Measurements from ENCODE around the gene SLAIN2. TPM values are rescaled to one million over a fixed set of nuclear protein-coding genes. Genes with fewer than 3 reads are reported as not detected.

SLAIN2 gene
- total and polyA plus RNA-seq, 12 donors: 7.5 to 181 (median 46.6) TPM

GRCh38 chr4:48297256-48297846 lies 44.0 kb upstream of the SLAIN2 start:
- intact Hi-C loops (cut with DNase I): no loop called here
- no peak overlapping the region for H3K27ac ChIP-seq
- no peaks in the 10 kb centered on the region for H3K4me1 ChIP-seq (replicated peaks in 1 of 2)
- no peaks in the 10 kb centered on the region for H3K36me3 ChIP-seq (replicated peaks in 1 of 2)
- no peak for DNase-seq
- 85 to 93% (median 91%) methylated on average over 2 of the region's 2 CpGs for WGBS, 4 donors
- H3K27me3 ChIP-seq: no peaks in the 10 kb centered on the region
- no peaks in the 10 kb centered on the region for H3K9me3 ChIP-seq (replicated peaks in 1 of 3)
- no peak for TF ChIP-seq CTCF (IDR thresholded peaks at IDR 0.05)
- no peak for TF ChIP-seq POLR2A (IDR thresholded peaks at IDR 0.05)
- no peak overlapping the region for H3K4me3 ChIP-seq

GRCh38 chr4:48299560-48299959 lies 41.8 kb upstream of the SLAIN2 start:
- intact Hi-C loops (cut with DNase I): no loop called here
- no peaks in the 10 kb centered on the region for H3K4me1 ChIP-seq (replicated peaks in 1 of 2)
- H3K36me3 ChIP-seq (replicated peaks in 1 of 2): no peaks in the 10 kb centered on the region
- WGBS, 4 donors: 81 to 87% (median 84%) methylated on average over 4 of the region's 4 CpGs
- no peaks in the 10 kb centered on the region for H3K9me3 ChIP-seq (replicated peaks in 1 of 3)
- no peak for DNase-seq
- H3K4me3 ChIP-seq: no peak overlapping the region
- no peak overlapping the region for H3K27ac ChIP-seq
- TF ChIP-seq POLR2A (IDR thresholded peaks at IDR 0.05): no peak
- TF ChIP-seq CTCF (IDR thresholded peaks at IDR 0.05): no peak
- peaks cover 6% of the 10 kb centered on the region for H3K27me3 ChIP-seq

DNA sequence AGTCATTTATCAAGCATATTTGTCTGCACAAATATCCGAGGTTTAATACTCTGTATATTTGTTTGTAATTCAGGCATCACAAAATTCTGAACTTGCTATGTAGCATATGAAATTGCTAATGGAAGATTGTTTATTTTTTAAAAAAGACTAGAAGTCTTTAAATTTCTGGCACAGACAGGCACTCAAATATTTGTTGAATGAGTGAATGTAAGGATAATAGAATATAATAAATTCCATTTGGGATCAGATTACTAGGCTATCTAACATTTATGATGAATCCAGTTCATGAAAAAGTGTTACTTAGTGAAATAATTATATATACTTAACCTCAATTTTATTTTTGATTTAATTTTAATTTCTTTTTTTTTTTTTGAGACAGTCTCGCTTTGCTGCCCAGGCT lies 41.3 kb upstream of the SLAIN2 start:
- no peak for DNase-seq
- intact Hi-C loops (cut with DNase I): no loop called here
- TF ChIP-seq POLR2A (IDR thresholded peaks at IDR 0.05) (no peak), CTCF (IDR thresholded peaks at IDR 0.05) (no peak)
- H3K27ac ChIP-seq: no peak overlapping the region
- H3K9me3 ChIP-seq (replicated peaks in 1 of 3): no peaks in the 10 kb centered on the region
- no peak overlapping the region for H3K4me3 ChIP-seq
- peaks cover 7% of the 10 kb centered on the region for H3K27me3 ChIP-seq
- no peaks in the 10 kb centered on the region for H3K36me3 ChIP-seq (replicated peaks in 1 of 2)
- H3K4me1 ChIP-seq (replicated peaks in 1 of 2): no peaks in the 10 kb centered on the region
- 64 to 66% (median 65%) methylated on average over 2 of the region's 2 CpGs for WGBS, 4 donors

DNA sequence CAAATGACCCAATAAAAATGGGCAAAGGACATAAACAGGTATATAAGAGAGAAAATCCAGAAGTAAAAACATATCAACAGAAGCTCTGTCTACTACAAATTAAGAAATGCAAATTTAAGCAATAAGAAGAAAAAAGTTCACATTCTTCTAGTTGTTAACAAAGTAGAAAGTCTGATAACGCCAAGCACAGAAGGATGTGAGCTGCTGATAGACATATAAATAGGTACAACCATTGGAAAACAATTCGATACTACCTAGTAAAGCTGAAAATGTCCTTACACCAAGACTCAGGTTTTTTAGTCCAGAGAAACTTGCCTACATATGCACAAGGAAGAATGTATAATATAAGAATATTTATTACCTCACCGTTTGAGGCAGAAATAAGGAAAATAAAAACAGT lies 35.8 kb upstream of the SLAIN2 start:
- H3K4me1 ChIP-seq (replicated peaks in 1 of 2): no peaks in the 10 kb centered on the region
- WGBS, 4 donors: 74 to 81% (median 76%) methylated on average over 3 of the region's 3 CpGs
- peaks cover 7% of the 10 kb centered on the region for H3K27me3 ChIP-seq
- no peaks in the 10 kb centered on the region for H3K9me3 ChIP-seq (replicated peaks in 1 of 3)
- TF ChIP-seq POLR2A (IDR thresholded peaks at IDR 0.05) (no peak), CTCF (IDR thresholded peaks at IDR 0.05) (no peak)
- H3K36me3 ChIP-seq (replicated peaks in 1 of 2): no peaks in the 10 kb centered on the region
- no peak for DNase-seq
- intact Hi-C loops (cut with DNase I): no loop called here
- no peak overlapping the region for H3K27ac ChIP-seq
- no peak overlapping the region for H3K4me3 ChIP-seq
